Measurements from ENCODE around the gene MSI1.

The MSI1 gene

DNA sequence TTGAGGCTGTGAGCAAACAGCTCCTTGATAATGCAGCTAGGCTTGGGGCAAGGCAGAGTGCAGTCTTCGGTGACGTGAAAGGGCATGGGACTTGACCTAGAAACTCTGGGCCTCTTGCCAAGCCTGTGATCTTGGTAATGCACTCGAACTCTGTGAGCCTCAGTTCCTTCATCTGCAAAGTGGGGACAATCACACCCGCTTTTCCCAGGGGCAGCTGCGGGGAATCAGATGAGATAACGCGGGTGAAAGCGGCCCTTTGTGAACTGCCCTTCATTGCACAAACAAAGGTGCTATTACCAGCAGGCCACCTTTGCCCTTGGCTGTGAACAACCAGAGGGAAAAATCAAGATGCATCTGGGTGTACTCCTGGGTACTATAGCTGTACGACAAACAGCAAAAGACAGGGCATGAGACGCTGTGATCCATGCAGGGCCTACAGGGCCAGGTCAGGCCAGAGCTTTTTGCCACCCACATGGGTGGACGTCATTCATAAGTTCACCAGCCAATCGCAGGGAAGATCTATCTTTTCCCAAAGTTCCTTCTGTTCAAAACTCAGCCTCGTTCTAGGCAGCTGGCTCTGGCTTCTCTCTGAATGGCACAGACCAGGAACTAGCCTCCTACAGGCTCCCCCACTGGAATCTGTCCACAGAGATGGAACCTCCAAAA, 3.2 kb downstream of the MSI1 start:
- DNase-seq (ENCODE audit: low spot score) = no peak
- TF ChIP-seq, protein P1, sequence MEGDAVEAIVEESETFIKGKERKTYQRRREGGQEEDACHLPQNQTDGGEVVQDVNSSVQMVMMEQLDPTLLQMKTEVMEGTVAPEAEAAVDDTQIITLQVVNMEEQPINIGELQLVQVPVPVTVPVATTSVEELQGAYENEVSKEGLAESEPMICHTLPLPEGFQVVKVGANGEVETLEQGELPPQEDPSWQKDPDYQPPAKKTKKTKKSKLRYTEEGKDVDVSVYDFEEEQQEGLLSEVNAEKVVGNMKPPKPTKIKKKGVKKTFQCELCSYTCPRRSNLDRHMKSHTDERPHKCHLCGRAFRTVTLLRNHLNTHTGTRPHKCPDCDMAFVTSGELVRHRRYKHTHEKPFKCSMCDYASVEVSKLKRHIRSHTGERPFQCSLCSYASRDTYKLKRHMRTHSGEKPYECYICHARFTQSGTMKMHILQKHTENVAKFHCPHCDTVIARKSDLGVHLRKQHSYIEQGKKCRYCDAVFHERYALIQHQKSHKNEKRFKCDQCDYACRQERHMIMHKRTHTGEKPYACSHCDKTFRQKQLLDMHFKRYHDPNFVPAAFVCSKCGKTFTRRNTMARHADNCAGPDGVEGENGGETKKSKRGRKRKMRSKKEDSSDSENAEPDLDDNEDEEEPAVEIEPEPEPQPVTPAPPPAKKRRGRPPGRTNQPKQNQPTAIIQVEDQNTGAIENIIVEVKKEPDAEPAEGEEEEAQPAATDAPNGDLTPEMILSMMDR (IDR thresholded peaks at IDR 0.05; ENCODE audit: extremely low read depth, insufficient read depth, missing control alignments) = no peak
- in situ Hi-C loops (cut with MboI; ENCODE audit: low pct_unique_long_range_greater_than_20kb, low sequenced_read_pairs, unreplicated experiment) = no loop called here

GRCh38 chr12:120364487-120364886, 4.5 kb downstream of the MSI1 start:
- TF ChIP-seq, protein P1 (IDR thresholded peaks at IDR 0.05; ENCODE audit: extremely low read depth, insufficient read depth, missing control alignments) = no peak
- DNase-seq (ENCODE audit: low spot score) = no peak
- in situ Hi-C loops (cut with MboI; ENCODE audit: low pct_unique_long_range_greater_than_20kb, low sequenced_read_pairs, unreplicated experiment) = no loop called here

DNA sequence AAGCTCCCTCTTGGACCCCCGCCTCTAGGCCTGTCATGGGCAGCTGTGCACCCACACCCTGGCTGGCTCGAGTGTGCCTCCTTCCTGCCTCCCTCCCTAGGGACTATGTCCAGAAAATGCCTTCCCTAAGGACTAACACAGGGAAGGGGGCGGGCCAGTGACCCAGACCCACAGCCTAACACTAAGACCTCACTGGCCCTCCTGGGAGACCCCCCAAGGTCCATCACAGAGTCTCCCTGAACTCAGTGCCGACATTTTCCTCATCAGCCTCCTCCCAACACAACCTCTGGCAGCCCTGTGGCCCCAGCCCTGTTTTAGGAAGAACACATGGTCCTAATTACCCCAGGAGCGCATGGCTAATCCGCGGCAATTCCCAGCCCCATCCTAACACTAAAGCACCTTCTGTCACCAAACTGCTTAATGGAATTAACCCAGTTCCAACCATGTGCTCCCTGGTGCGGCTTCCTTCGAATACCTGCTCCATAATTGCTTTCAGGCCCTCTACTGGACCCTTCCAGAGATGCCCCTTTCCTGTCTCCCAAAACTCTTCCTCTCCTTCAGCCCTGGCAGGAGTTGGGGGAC, 5.6 kb downstream of the MSI1 start:
- DNase-seq (ENCODE audit: low spot score) = no peak
- TF ChIP-seq, protein P1 (IDR thresholded peaks at IDR 0.05; ENCODE audit: extremely low read depth, insufficient read depth, missing control alignments) = no peak
- in situ Hi-C loops (cut with MboI; ENCODE audit: low pct_unique_long_range_greater_than_20kb, low sequenced_read_pairs, unreplicated experiment) = no loop called here

DNA sequence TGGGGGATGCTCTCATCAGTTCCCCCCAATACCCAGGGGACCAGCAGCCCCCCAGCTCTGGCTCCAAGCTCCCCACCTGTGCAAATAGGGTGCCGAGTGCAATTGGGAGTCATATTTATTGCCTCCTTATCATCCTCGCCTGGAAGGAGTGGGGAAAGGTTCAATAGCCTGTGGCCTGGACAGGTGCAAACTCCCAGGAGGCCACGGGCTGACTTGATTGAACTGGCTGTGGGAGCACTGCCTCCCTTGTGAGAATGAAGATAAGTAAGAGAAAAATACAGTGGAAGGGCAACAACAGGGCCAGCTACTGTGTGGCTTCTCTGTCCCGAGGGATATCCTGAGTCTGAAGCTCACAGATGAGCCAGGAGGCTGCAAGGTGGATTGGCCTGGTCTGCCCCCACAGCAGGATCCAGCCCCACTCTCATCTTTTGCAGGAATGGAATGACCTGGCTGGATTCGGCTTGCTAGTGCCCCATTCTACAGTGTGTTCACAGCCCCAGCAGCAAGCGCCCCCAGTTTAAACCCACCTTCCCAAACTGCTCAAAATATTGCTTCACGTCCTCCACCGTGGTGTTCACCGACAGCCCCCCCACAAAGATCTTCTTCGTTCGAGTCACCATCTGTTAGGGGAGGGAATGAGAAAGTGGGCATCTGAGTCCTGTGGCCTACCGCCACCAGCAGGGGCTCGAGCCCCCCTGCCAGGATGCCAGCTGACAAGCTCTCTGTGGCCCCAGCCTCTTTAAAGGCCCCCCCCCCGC, 6.3 kb downstream of the MSI1 start:
- TF ChIP-seq, protein P1 (IDR thresholded peaks at IDR 0.05; ENCODE audit: extremely low read depth, insufficient read depth, missing control alignments) = no peak
- in situ Hi-C loops (cut with MboI; ENCODE audit: low pct_unique_long_range_greater_than_20kb, low sequenced_read_pairs, unreplicated experiment) = no loop called here
- peak; percentile 24 for DNase-seq (ENCODE audit: low spot score)

DNA sequence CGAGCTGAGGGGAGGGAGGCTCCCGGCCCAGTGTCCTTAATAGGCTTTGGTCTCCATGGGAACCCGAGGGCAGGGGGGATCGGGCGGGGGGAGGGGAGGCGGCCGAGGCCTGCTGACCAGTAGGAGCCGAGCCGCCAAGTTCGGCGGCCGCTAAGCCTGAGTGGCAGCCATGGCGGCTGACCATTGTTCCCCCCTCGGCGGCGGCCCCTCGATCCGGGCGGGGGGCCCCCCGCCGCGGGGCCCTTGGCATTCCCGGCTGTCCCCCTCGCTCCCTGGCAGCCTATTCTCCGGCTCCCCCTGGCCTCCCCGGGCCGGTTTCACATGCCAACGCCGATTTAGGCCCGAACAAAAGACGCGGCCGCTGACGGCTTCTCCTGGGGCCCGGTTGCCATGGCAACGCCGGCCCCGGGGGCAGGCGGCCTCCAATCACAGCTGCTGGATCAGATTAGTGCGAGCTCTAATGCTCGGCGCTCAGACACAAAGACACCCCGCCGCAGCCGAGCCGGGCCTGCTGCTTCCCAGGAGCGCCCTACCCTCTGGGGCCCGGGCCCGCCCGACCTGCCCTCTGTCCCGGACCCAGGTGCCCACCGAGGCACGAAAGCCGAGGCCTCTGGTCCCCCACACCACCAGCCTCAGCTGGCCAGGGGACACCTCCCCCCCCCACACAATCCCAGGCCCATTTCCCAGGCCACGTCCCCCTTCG, 7.3 kb downstream of the MSI1 start:
- DNase-seq (ENCODE audit: low spot score) = peak; percentile 85
- in situ Hi-C loops (cut with MboI; ENCODE audit: low pct_unique_long_range_greater_than_20kb, low sequenced_read_pairs, unreplicated experiment) = no loop called here
- TF ChIP-seq, protein P1 (IDR thresholded peaks at IDR 0.05; ENCODE audit: extremely low read depth, insufficient read depth, missing control alignments) = no peak

GRCh38 chr12:120359128-120359527, 9.8 kb downstream of the MSI1 start:
- no peak for DNase-seq (ENCODE audit: low spot score)
- in situ Hi-C loops (cut with MboI; ENCODE audit: low pct_unique_long_range_greater_than_20kb, low sequenced_read_pairs, unreplicated experiment) = no loop called here
- TF ChIP-seq, protein P1 (IDR thresholded peaks at IDR 0.05; ENCODE audit: extremely low read depth, insufficient read depth, missing control alignments) = no peak

All from GM13977 (cell line).